Stimulated activated naive B cell treated with anti-CD40 and anti-IgM and Interleukin-4, amounts not matched to agents 10 μg/mL and 1 μg/mL and 100 μg/mL, for 72 hours (primary cell): ENCODE results near the gene TSPAN8.
"Not testable (repeated sequence)": the region's sequence is repeated elsewhere in the genome, so short reads cannot be mapped to it uniquely, and the experiment has no call there.

Source experiments
- ATAC-seq, 2 donors: fragments of 150-1000 bp; cut with Tn5 transposase; replicated peaks; 2 replicates each; pipeline ENCODE4 v1.10.0; 2021; ENCODE audit warnings: moderate library complexity in 1 of 2
- DNase-seq: peaks from one replicate; pipeline ENCODE4 v3.0.0; 2021
- H3K27ac Mint-ChIP-seq: one replicate; pipeline ENCODE4 v1.8.0; 2022; ENCODE audit warnings: mild to moderate bottlenecking, mixed read lengths
- H3K27me3 Mint-ChIP-seq, 2 donors: one replicate each; pipeline ENCODE4 v1.8.0; 2022; ENCODE audit warnings: mixed read lengths in 2 of 2
- H3K36me3 Mint-ChIP-seq, 2 donors: one replicate each; pipeline ENCODE4 v1.8.0; 2022; ENCODE audit warnings: mixed read lengths in 2 of 2, mild to moderate bottlenecking in 1 of 2
- H3K4me1 Mint-ChIP-seq, 2 donors: one replicate each; pipeline ENCODE4 v1.8.0; 2022; ENCODE audit warnings: mixed read lengths in 2 of 2, mild to moderate bottlenecking in 1 of 2
- H3K4me3 Mint-ChIP-seq, 2 donors: one replicate each; pipeline ENCODE4 v1.8.0; 2022; ENCODE audit warnings: mild to moderate bottlenecking in 2 of 2, mixed read lengths in 2 of 2, moderate library complexity in 1 of 2
- H3K9me3 Mint-ChIP-seq, 2 donors: one replicate each; pipeline ENCODE4 v1.8.0; 2022; ENCODE audit warnings: mixed read lengths in 2 of 2, mild to moderate bottlenecking in 1 of 2

Gene TSPAN8

GRCh38 chr12:71158361-71158882 lies 623 bp upstream of the TSPAN8 start:
- ATAC-seq (no peak), DNase-seq (no peak)
- no peaks in the 10 kb centered on the region for H3K36me3 Mint-ChIP-seq
- no peaks in the 10 kb centered on the region for H3K4me1 Mint-ChIP-seq
- no peak overlapping the region for H3K27ac Mint-ChIP-seq
- H3K27me3 Mint-ChIP-seq, result peaks cover 0 to 4% of the 10 kb centered on the region in 2 donors
- H3K9me3 Mint-ChIP-seq, result no peaks in the 10 kb centered on the region
- H3K4me3 Mint-ChIP-seq, result no peak overlapping the region

GRCh38 chr12:71155225-71155624 lies 2.6 kb downstream of the TSPAN8 start:
- no peak for DNase-seq
- H3K9me3 Mint-ChIP-seq, result peaks cover 2 to 6% of the 10 kb centered on the region in 2 donors
- peaks cover 0 to 4% of the 10 kb centered on the region in 2 donors for H3K27me3 Mint-ChIP-seq
- no peak for ATAC-seq
- no peaks in the 10 kb centered on the region for H3K4me1 Mint-ChIP-seq
- no peak overlapping the region for H3K27ac Mint-ChIP-seq
- H3K4me3 Mint-ChIP-seq, result no peak overlapping the region
- H3K36me3 Mint-ChIP-seq, result no peaks in the 10 kb centered on the region

GRCh38 chr12:71152851-71153250 lies 4.9 kb downstream of the TSPAN8 start:
- DNase-seq (no peak), ATAC-seq (no peak)
- Mint-ChIP-seq H3K9me3 (peaks cover 5 to 7% of the 10 kb centered on the region in 2 donors), H3K36me3 (no peaks in the 10 kb centered on the region), H3K27me3 (no peaks in the 10 kb centered on the region), H3K4me1 (no peaks in the 10 kb centered on the region), H3K27ac (no peak overlapping the region), H3K4me3 (no peak overlapping the region)

GRCh38 chr12:71150041-71150440 lies 7.8 kb downstream of the TSPAN8 start:
- H3K27me3 Mint-ChIP-seq, ATAC-seq, H3K36me3 Mint-ChIP-seq, H3K27ac Mint-ChIP-seq, H3K9me3 Mint-ChIP-seq, H3K4me1 Mint-ChIP-seq, H3K4me3 Mint-ChIP-seq, DNase-seq: not testable (repeated sequence)

GRCh38 chr12:71144682-71145081 lies 13.1 kb downstream of the TSPAN8 start:
- Mint-ChIP-seq H3K27me3 (no peaks in the 10 kb centered on the region), H3K4me3 (no peak overlapping the region), H3K36me3 (no peaks in the 10 kb centered on the region), H3K4me1 (no peaks in the 10 kb centered on the region), H3K27ac (no peak overlapping the region), H3K9me3 (no peaks in the 10 kb centered on the region)
- DNase-seq (no peak), ATAC-seq (no peak)

GRCh38 chr12:71142956-71143355 lies 14.8 kb downstream of the TSPAN8 start:
- ATAC-seq (no peak), DNase-seq (no peak)
- H3K9me3 Mint-ChIP-seq, result no peaks in the 10 kb centered on the region
- no peak overlapping the region for H3K27ac Mint-ChIP-seq
- no peak overlapping the region for H3K4me3 Mint-ChIP-seq
- H3K4me1 Mint-ChIP-seq, result no peaks in the 10 kb centered on the region
- no peaks in the 10 kb centered on the region for H3K36me3 Mint-ChIP-seq
- H3K27me3 Mint-ChIP-seq, result no peaks in the 10 kb centered on the region

GRCh38 chr12:71142016-71142415 lies 15.8 kb downstream of the TSPAN8 start:
- no peaks in the 10 kb centered on the region for H3K4me1 Mint-ChIP-seq
- no peaks in the 10 kb centered on the region for H3K9me3 Mint-ChIP-seq
- H3K27me3 Mint-ChIP-seq, result no peaks in the 10 kb centered on the region
- DNase-seq (no peak), ATAC-seq (no peak)
- H3K36me3 Mint-ChIP-seq, result no peaks in the 10 kb centered on the region
- no peak overlapping the region for H3K27ac Mint-ChIP-seq
- no peak overlapping the region for H3K4me3 Mint-ChIP-seq

GRCh38 chr12:71141378-71141926 lies 16.3 kb downstream of the TSPAN8 start:
- DNase-seq (no peak), ATAC-seq (no peak)
- no peak overlapping the region for H3K27ac Mint-ChIP-seq
- H3K4me3 Mint-ChIP-seq, result no peak overlapping the region
- no peaks in the 10 kb centered on the region for H3K9me3 Mint-ChIP-seq
- H3K36me3 Mint-ChIP-seq, result no peaks in the 10 kb centered on the region
- no peaks in the 10 kb centered on the region for H3K27me3 Mint-ChIP-seq
- H3K4me1 Mint-ChIP-seq, result no peaks in the 10 kb centered on the region

- H3K27ac Mint-ChIP-seq, result no peak overlapping the region
- H3K4me3 Mint-ChIP-seq, result no peak overlapping the region
- DNase-seq (no peak), ATAC-seq (no peak)
- no peaks in the 10 kb centered on the region for H3K4me1 Mint-ChIP-seq
- H3K9me3 Mint-ChIP-seq, result no peaks in the 10 kb centered on the region
- H3K36me3 Mint-ChIP-seq, result no peaks in the 10 kb centered on the region
- H3K27me3 Mint-ChIP-seq, result peaks cover 0 to 6% of the 10 kb centered on the region in 2 donors
These were observed 18.6 kb downstream of the TSPAN8 start for GRCh38 chr12:71139153-71139735.

GRCh38 chr12:71138011-71138410 lies 19.8 kb downstream of the TSPAN8 start:
- ATAC-seq (no peak), DNase-seq (no peak)
- no peak overlapping the region for H3K4me3 Mint-ChIP-seq
- no peak overlapping the region for H3K27ac Mint-ChIP-seq
- H3K27me3 Mint-ChIP-seq, result peaks cover 0 to 6% of the 10 kb centered on the region in 2 donors
- no peaks in the 10 kb centered on the region for H3K9me3 Mint-ChIP-seq
- H3K4me1 Mint-ChIP-seq, result no peaks in the 10 kb centered on the region
- no peaks in the 10 kb centered on the region for H3K36me3 Mint-ChIP-seq

- no peaks in the 10 kb centered on the region for H3K9me3 Mint-ChIP-seq
- DNase-seq, result no peak
- H3K27me3 Mint-ChIP-seq, result peaks cover 0 to 6% of the 10 kb centered on the region in 2 donors
- H3K4me1 Mint-ChIP-seq, result no peaks in the 10 kb centered on the region
- no peaks in the 10 kb centered on the region for H3K36me3 Mint-ChIP-seq
- H3K27ac Mint-ChIP-seq, result no peak overlapping the region
- no peak overlapping the region for H3K4me3 Mint-ChIP-seq
- no peak for ATAC-seq
These were observed 22.0 kb downstream of the TSPAN8 start for GRCh38 chr12:71135812-71136176.

GRCh38 chr12:71135077-71135811 lies 22.6 kb downstream of the TSPAN8 start:
- no peak for DNase-seq
- no peaks in the 10 kb centered on the region for H3K9me3 Mint-ChIP-seq
- ATAC-seq, result no peak
- H3K4me1 Mint-ChIP-seq, result no peaks in the 10 kb centered on the region
- no peaks in the 10 kb centered on the region for H3K36me3 Mint-ChIP-seq
- H3K27ac Mint-ChIP-seq, result no peak overlapping the region
- H3K4me3 Mint-ChIP-seq, result no peak overlapping the region
- H3K27me3 Mint-ChIP-seq, result peaks cover 0 to 6% of the 10 kb centered on the region in 2 donors

GRCh38 chr12:71134405-71134804 lies 23.4 kb downstream of the TSPAN8 start:
- Mint-ChIP-seq H3K4me3 (no peak overlapping the region), H3K4me1 (no peaks in the 10 kb centered on the region), H3K27ac (no peak overlapping the region), H3K27me3 (peaks cover 0 to 6% of the 10 kb centered on the region in 2 donors), H3K36me3 (no peaks in the 10 kb centered on the region), H3K9me3 (no peaks in the 10 kb centered on the region)
- no peak for ATAC-seq
- no peak for DNase-seq

- H3K4me1 Mint-ChIP-seq, result no peaks in the 10 kb centered on the region
- ATAC-seq, result no peak
- H3K27ac Mint-ChIP-seq, result no peak overlapping the region
- no peak for DNase-seq
- no peak overlapping the region for H3K4me3 Mint-ChIP-seq
- no peaks in the 10 kb centered on the region for H3K36me3 Mint-ChIP-seq
- H3K27me3 Mint-ChIP-seq, result peaks cover 0 to 6% of the 10 kb centered on the region in 2 donors
- no peaks in the 10 kb centered on the region for H3K9me3 Mint-ChIP-seq
These were observed 27.2 kb downstream of the TSPAN8 start for GRCh38 chr12:71130521-71131069.

- no peak for ATAC-seq
- H3K4me1 Mint-ChIP-seq, result no peaks in the 10 kb centered on the region
- no peak overlapping the region for H3K27ac Mint-ChIP-seq
These were observed 28.4 kb downstream of the TSPAN8 start for GRCh38 chr12:71129364-71129763.

More at GRCh38 chr12:71129364-71129763, 28.4 kb downstream of the TSPAN8 start:
- DNase-seq, result no peak
- Mint-ChIP-seq H3K27me3 (no peaks in the 10 kb centered on the region), H3K4me3 (no peak overlapping the region), H3K36me3 (no peaks in the 10 kb centered on the region), H3K9me3 (no peaks in the 10 kb centered on the region)
